K562 (cell line): ENCODE measurements around the gene SLC35E2B. TPM values are rescaled to one million over a fixed set of nuclear protein-coding genes. Genes with fewer than 3 reads are reported as not detected.
A peak's percentile ranks its signal among the peaks of the same experiment; 100 is the strongest.

ENCODE experiments used
- ARID4B ChIP-seq: sonication (generic); formaldehyde crosslinking; IDR thresholded peaks from 2 replicates; pipeline ENCODE4 v1.8.0; 2022; ENCODE audit warnings: mild to moderate bottlenecking, missing genetic modification reagents
- BCOR ChIP-seq: fragments of 450-650 bp; IDR thresholded peaks from 2 replicates; pipeline ENCODE4 v1.6.1; 2016
- CBFA2T2 ChIP-seq: fragments of 450-650 bp; conservative IDR thresholded peaks from 2 replicates; pipeline ENCODE4 v1.6.1; 2017; ENCODE audit warnings: mild to moderate bottlenecking
- CBX3 ChIP-seq, 2 experiments: IDR thresholded peaks; 1 replicate in 1 of 2; 2 replicates in 1 of 2; pipeline ENCODE4 v1.6.1; 2012; ENCODE audit warnings: inconsistent platforms in 2 of 2, low read length in 2 of 2, borderline replicate concordance in 1 of 2, control low read depth in 1 of 2
- E2F1 ChIP-seq: sonication (generic); formaldehyde crosslinking; IDR thresholded peaks from 2 replicates; pipeline ENCODE4 v1.8.1; 2023; ENCODE audit warnings: mild to moderate bottlenecking, missing genetic modification reagents, moderate library complexity
- NFATC3 ChIP-seq: fragments of 450-650 bp; IDR thresholded peaks from 2 replicates; pipeline ENCODE4 v1.6.1; 2017; ENCODE audit warnings: mild to moderate bottlenecking
- NRF1 ChIP-seq, 2 experiments: fragments of 450-650 bp; IDR thresholded peaks in 1 of 2; conservative IDR thresholded peaks in 1 of 2; 2 replicates each; pipeline ENCODE4 v1.6.1; 2014; ENCODE audit warnings: mild to moderate bottlenecking in 2 of 2
- POLR2AphosphoS5 ChIP-seq: IDR thresholded peaks from 2 replicates; pipeline ENCODE4 v1.6.1; 2011; ENCODE audit warnings: mild to moderate bottlenecking, low read depth, low read length, moderate library complexity; ENCODE audit not compliant: control insufficient read depth, insufficient read depth
- PRMT5 ChIP-seq: sonication (generic); formaldehyde crosslinking; IDR thresholded peaks from 2 replicates; pipeline ENCODE4 v1.5.0; 2020; ENCODE audit warnings: missing genetic modification reagents
- TARDBP ChIP-seq: fragments of 450-650 bp; IDR thresholded peaks from 2 replicates; pipeline ENCODE4 v1.6.1; 2016
- ZBTB26 ChIP-seq: fragments of 450-650 bp; formaldehyde crosslinking; IDR thresholded peaks from 2 replicates; pipeline ENCODE4 v1.4.0; 2022; ENCODE audit warnings: missing genetic modification characterization
- ZNF324 ChIP-seq: fragments of 250-450 bp; sonication (Bioruptor Pico); IDR thresholded peaks from 2 replicates; pipeline ENCODE4 v1.4.0; 2020; ENCODE audit warnings: mild to moderate bottlenecking
- ZNF696 ChIP-seq: fragments of 250-450 bp; sonication (Bioruptor Pico); conservative IDR thresholded peaks from 2 replicates; pipeline ENCODE4 v1.4.0; 2020; ENCODE audit warnings: mild to moderate bottlenecking, moderate library complexity
- polyA plus RNA-seq, 8 experiments: library from polyadenylated mRNA; depleted of rRNA in 4 of 8; stranded (reverse) in 5 of 8; unstranded in 3 of 8; fragments of >200 nt; fragmentation: Nextera tagmentation in 2 of 8; fragmentation: Illumina TruSeq in 1 of 8; extraction: Ambion mirVana in 2 of 8; extraction: Trizol in 1 of 8; gene quantifications; 2 replicates each; pipeline versions ENCODE4 v1.2.1 to v1.2.3, GENCODE V29; 2011 to 2014; ENCODE audit warnings: inconsistent platforms in 1 of 8, missing spikeins in 1 of 8
- total RNA-seq, 7 experiments: library from RNA; depleted of rRNA in 6 of 7; stranded (reverse); fragments of >200 nt in 6 of 7; fragmentation: Illumina TruSeq in 2 of 7; extraction: Trizol in 2 of 7; gene quantifications; 2 replicates each; pipeline versions ENCODE4 v1.2.1 to v1.2.3, GENCODE V29; 2011 to 2021; ENCODE audit warnings: low replicate concordance in 1 of 7
- TF ChIP-seq, protein P1 (sequence below): sonication (generic); formaldehyde crosslinking; IDR thresholded peaks from 2 replicates; pipeline ENCODE4 v1.8.0; 2022; ENCODE audit warnings: missing genetic modification reagents, mild to moderate bottlenecking, borderline replicate concordance
- TF ChIP-seq, protein P2 (sequence below): fragments of 450-650 bp; conservative IDR thresholded peaks from 2 replicates; pipeline ENCODE4 v1.6.1; 2016; ENCODE audit warnings: missing genetic modification characterization, low read depth, mild to moderate bottlenecking, missing compliant biosample characterization, moderate library complexity
- TF ChIP-seq, protein P3 (sequence below): sonication (generic); formaldehyde crosslinking; IDR thresholded peaks from 2 replicates; pipeline ENCODE4 v1.8.1; 2023; ENCODE audit warnings: mild to moderate bottlenecking, missing genetic modification reagents

The SLC35E2B gene
- total and polyA plus RNA-seq, 9 of the 15 experiments (the other 6 are each of a cell fraction or from before 2014, with no cell fraction given): 4.7 to 44.6 (median 20.7) TPM

GRCh38 chr1:1614204-1614953 lies 78.2 kb downstream of the SLC35E2B start (continued):
- TF ChIP-seq, protein P1, sequence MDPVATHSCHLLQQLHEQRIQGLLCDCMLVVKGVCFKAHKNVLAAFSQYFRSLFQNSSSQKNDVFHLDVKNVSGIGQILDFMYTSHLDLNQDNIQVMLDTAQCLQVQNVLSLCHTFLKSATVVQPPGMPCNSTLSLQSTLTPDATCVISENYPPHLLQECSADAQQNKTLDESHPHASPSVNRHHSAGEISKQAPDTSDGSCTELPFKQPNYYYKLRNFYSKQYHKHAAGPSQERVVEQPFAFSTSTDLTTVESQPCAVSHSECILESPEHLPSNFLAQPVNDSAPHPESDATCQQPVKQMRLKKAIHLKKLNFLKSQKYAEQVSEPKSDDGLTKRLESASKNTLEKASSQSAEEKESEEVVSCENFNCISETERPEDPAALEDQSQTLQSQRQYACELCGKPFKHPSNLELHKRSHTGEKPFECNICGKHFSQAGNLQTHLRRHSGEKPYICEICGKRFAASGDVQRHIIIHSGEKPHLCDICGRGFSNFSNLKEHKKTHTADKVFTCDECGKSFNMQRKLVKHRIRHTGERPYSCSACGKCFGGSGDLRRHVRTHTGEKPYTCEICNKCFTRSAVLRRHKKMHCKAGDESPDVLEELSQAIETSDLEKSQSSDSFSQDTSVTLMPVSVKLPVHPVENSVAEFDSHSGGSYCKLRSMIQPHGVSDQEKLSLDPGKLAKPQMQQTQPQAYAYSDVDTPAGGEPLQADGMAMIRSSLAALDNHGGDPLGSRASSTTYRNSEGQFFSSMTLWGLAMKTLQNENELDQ: no peak
- TF ChIP-seq NFATC3: no peak
- no peak for TF ChIP-seq E2F1 (CRISPR knock-in tag)
- no peak for TF ChIP-seq ZNF696 (CRISPR knock-in tag)
- TF ChIP-seq ARID4B (CRISPR knock-in tag): no peak; the same call in 1 of the 2 replicates
- no peak for TF ChIP-seq PRMT5 (CRISPR knock-in tag)
- TF ChIP-seq POLR2AphosphoS5: peak; percentile 46; the same call in 1 of the 2 replicates
- TF ChIP-seq, protein P2, sequence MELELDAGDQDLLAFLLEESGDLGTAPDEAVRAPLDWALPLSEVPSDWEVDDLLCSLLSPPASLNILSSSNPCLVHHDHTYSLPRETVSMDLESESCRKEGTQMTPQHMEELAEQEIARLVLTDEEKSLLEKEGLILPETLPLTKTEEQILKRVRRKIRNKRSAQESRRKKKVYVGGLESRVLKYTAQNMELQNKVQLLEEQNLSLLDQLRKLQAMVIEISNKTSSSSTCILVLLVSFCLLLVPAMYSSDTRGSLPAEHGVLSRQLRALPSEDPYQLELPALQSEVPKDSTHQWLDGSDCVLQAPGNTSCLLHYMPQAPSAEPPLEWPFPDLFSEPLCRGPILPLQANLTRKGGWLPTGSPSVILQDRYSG (tag): no peak
- peak in 1 of 2 experiments; percentile 38; a peak in 1 of 3 replicates for TF ChIP-seq CBX3 (IDR thresholded peaks at IDR 0.05; ENCODE audit: borderline replicate concordance in 1 of 2, low read length in 2 of 2)
- no peak for TF ChIP-seq ZBTB26 (CRISPR knock-in tag)
- TF ChIP-seq, protein P3, sequence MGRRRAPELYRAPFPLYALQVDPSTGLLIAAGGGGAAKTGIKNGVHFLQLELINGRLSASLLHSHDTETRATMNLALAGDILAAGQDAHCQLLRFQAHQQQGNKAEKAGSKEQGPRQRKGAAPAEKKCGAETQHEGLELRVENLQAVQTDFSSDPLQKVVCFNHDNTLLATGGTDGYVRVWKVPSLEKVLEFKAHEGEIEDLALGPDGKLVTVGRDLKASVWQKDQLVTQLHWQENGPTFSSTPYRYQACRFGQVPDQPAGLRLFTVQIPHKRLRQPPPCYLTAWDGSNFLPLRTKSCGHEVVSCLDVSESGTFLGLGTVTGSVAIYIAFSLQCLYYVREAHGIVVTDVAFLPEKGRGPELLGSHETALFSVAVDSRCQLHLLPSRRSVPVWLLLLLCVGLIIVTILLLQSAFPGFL (CRISPR knock-in tag): peak; percentile 99
- TF ChIP-seq NRF1 (conservative IDR thresholded peaks at IDR 0.05 in 1 of 2, IDR thresholded peaks at IDR 0.05 in 1 of 2): no peak
- TF ChIP-seq ZNF324 (CRISPR knock-in tag): no peak
- no peak for TF ChIP-seq BCOR
- TF ChIP-seq CBFA2T2: peak; percentile 52
- TF ChIP-seq TARDBP: no peak
